Esophagus muscularis mucosa (tissue), 4 donors: ENCODE measurements around the gene ATXN10.

Experiments used
- EP300 ChIP-seq: sonication (generic); formaldehyde crosslinking; IDR thresholded peaks from one replicate; pipeline ENCODE4 v1.6.1; 2017; ENCODE audit warnings: antibody characterized with exemption
- POLR2A ChIP-seq: fragments of 450-650 bp; IDR thresholded peaks from one replicate; pipeline ENCODE4 v1.6.1; 2017; ENCODE audit warnings: antibody characterized with exemption, moderate library complexity, mild to moderate bottlenecking, low read depth
- POLR2AphosphoS5 ChIP-seq, 2 donors: sonication (generic); formaldehyde crosslinking; IDR thresholded peaks; one replicate each; pipeline ENCODE4 v1.6.1; 2017; ENCODE audit warnings: antibody characterized with exemption in 2 of 2
- TF ChIP-seq, protein P1 (sequence below), 3 experiments: fragments of 200-600 bp in 2 of 3; fragments of 450-650 bp in 1 of 3; sonication (generic) in 2 of 3; IDR thresholded peaks; one replicate each; pipeline ENCODE4 v1.5.1; 2017 to 2019; ENCODE audit warnings: antibody characterized with exemption in 3 of 3, mild to moderate bottlenecking in 2 of 3, moderate library complexity in 1 of 3

DNA sequence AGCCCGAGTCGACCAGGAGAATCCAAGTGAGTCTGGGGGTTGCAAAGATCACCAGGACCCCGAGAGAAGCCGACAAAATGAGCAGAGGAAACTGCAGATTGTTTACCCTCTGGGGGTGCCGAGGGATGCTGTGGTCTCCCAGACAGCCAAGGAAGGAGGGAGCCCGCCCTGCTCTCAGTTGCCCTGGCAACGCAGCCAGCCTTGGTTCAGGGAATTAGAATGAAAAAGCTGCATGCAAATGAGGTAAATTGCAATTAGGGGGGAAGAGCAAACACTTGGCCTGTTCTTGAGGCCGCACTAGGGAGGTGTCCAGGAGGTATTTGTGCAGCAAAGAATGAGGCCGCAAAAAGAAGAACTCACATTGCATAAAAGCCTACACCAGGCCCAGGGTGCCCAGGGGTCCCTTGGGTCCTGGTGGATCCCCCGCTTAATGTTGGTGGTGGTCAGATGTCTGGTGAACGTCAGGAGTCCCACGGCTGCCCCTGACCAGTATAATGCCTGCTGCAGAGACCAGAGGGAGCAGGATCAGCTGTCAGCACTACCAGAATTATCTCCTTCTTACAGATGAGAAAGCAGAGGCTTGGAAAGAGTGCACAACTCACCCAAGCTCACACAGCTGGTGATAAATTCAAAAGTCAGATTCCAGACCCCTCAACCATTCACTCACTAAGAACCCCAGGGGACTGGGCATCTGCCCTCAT lies 40.3 kb upstream of the ATXN10 start:
- TF ChIP-seq POLR2A: no peak
- TF ChIP-seq, protein P1, sequence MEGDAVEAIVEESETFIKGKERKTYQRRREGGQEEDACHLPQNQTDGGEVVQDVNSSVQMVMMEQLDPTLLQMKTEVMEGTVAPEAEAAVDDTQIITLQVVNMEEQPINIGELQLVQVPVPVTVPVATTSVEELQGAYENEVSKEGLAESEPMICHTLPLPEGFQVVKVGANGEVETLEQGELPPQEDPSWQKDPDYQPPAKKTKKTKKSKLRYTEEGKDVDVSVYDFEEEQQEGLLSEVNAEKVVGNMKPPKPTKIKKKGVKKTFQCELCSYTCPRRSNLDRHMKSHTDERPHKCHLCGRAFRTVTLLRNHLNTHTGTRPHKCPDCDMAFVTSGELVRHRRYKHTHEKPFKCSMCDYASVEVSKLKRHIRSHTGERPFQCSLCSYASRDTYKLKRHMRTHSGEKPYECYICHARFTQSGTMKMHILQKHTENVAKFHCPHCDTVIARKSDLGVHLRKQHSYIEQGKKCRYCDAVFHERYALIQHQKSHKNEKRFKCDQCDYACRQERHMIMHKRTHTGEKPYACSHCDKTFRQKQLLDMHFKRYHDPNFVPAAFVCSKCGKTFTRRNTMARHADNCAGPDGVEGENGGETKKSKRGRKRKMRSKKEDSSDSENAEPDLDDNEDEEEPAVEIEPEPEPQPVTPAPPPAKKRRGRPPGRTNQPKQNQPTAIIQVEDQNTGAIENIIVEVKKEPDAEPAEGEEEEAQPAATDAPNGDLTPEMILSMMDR (IDR thresholded peaks at IDR 0.05): no peak
- no peak for TF ChIP-seq POLR2AphosphoS5 (IDR thresholded peaks at IDR 0.05)
- TF ChIP-seq EP300: no peak
